Ammon's horn (tissue), 1 donor: Measurements from ENCODE around the gene CFHR2.

Source experiments
- DNase-seq: peaks from one replicate; pipeline ENCODE4 v3.0.0-alpha.2; 2016; ENCODE audit warnings: low spot score

CFHR2 gene

DNA sequence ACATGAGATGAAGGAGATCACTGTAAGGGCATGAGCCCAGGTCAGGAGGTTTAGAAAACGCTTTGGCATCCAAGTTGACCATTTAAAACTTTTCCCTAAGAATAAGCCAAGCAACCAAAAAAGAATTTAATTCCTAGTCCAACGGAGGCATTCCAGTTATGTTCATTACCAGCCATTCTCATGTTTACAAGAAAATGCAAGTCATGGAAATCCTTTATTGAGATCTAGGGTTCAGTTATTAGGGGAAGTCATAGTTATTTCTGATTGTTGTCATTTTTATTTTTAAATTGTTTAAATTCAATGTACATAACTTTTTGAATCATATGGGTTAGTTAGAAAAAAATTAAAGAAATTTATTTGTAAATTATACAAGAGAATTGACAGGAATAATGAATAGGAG lies 58.3 kb downstream of the CFHR2 start:
- DNase-seq = no peak

GRCh38 chr1:197003132-197003531 lies 59.6 kb downstream of the CFHR2 start:
- DNase-seq = no peak

DNA sequence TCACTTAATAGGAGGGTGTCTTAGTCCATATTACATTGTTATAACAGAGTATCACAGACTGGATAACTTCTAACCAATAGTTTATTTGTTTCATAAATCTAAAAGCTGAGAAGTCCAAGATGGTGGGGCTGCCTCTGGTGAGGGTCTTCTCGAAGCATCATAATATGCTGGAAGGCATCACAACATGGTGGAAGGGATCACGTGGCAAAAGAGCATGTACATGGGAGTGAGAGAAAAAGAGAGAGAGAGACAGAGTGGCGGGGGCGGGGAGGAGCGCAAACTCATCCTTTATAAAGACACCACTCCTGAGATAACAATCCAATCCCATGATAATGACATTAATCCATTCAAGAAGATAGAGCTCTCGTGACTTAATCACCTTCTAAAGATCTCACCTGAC lies 65.3 kb downstream of the CFHR2 start:
- DNase-seq = no peak
